Tibial artery (tissue), 4 donors: ENCODE data around the gene STEAP2.

ENCODE experiments used
- DNase-seq, 2 donors: peaks; one replicate each; pipeline ENCODE4 v3.0.0-alpha.2; 2019
- H3K27ac ChIP-seq, 2 donors: fragments of 200-600 bp; sonication (generic) in 1 of 2; 1 replicate in 1 of 2; 2 replicates in 1 of 2; pipeline ENCODE4 v1.5.1; 2018 to 2019; ENCODE audit warnings: mild to moderate bottlenecking in 1 of 2
- H3K27me3 ChIP-seq, 2 donors: fragments of 200-600 bp; sonication (generic) in 1 of 2; one replicate each; pipeline versions ENCODE4 v1.5.1 to v1.6.0; 2016 to 2019
- H3K36me3 ChIP-seq, 3 donors: fragments of 200-600 bp; sonication (generic) in 2 of 3; one replicate each; pipeline ENCODE4 v1.5.1; 2016 to 2019; ENCODE audit warnings: mild to moderate bottlenecking in 2 of 3
- H3K4me1 ChIP-seq, 4 donors: fragments of 200-600 bp; sonication (generic) in 2 of 4; 1 replicate in 3 of 4; 2 replicates in 1 of 4; pipeline ENCODE4 v1.5.1; 2016 to 2019
- H3K4me3 ChIP-seq, 2 donors: fragments of 200-600 bp; sonication (generic) in 1 of 2; 1 replicate in 1 of 2; 2 replicates in 1 of 2; pipeline ENCODE4 v1.5.1; 2018 to 2019; ENCODE audit warnings: mild to moderate bottlenecking in 2 of 2
- H3K9me3 ChIP-seq, 3 donors: fragments of 200-600 bp; sonication (generic) in 1 of 3; one replicate each; pipeline ENCODE4 v1.5.1; 2016 to 2019
- intact Hi-C: fragments of 100-400 bp; cut with DNase I; formaldehyde crosslinking; loops from one replicate; pipeline ENCODE4 v1.15.0; 2023; ENCODE audit warnings: low total_unique reads
- TF ChIP-seq, protein P1 (sequence below), 2 experiments: fragments of 200-600 bp in 1 of 2; fragments of 450-650 bp in 1 of 2; IDR thresholded peaks; one replicate each; pipeline ENCODE4 v1.5.1; 2017 to 2019; ENCODE audit warnings: antibody characterized with exemption in 2 of 2, mild to moderate bottlenecking in 1 of 2, moderate library complexity in 1 of 2

STEAP2 gene

DNA sequence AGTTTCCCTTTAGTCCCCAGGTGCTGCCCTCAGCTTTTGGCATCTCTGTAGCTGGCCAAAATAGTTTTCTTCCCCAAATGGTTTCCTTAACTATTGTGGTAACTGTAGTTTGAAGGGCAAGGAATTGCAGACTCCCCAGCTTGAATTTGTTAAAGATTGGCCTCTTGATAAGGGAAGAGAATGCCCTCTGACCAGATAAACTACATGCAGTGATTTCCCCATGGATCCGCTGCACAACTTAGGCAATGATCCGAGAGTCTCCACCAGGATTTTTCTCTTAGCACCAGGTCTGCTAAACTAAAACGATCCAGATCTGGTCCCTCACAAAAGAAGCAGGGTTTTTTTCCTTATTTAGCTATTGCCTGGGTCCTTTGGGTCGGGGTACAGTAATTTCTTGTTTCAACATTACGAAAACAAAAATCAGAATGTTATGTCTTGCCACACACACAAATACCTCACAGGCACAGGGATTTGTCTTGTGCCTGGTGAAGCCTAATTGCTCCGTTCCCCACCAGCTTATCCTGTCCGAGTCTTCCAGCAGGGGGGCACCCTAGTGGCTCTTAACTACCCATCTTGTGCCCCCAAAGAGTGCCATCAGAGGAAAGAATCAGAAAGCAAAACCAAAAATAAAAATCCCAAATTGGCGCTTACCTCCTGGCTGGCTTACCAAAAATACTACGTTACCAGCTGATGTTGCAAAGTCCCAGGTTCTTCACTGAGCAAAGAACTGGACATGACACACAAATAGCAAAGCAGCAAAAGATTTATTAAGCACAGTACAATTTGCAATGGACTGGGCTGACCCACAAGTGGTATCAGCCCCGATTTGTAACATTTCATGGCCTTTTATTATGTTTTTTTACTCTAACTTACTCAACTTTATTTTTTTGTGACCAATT lies 16.4 kb upstream of the STEAP2 start:
- TF ChIP-seq, protein P1, sequence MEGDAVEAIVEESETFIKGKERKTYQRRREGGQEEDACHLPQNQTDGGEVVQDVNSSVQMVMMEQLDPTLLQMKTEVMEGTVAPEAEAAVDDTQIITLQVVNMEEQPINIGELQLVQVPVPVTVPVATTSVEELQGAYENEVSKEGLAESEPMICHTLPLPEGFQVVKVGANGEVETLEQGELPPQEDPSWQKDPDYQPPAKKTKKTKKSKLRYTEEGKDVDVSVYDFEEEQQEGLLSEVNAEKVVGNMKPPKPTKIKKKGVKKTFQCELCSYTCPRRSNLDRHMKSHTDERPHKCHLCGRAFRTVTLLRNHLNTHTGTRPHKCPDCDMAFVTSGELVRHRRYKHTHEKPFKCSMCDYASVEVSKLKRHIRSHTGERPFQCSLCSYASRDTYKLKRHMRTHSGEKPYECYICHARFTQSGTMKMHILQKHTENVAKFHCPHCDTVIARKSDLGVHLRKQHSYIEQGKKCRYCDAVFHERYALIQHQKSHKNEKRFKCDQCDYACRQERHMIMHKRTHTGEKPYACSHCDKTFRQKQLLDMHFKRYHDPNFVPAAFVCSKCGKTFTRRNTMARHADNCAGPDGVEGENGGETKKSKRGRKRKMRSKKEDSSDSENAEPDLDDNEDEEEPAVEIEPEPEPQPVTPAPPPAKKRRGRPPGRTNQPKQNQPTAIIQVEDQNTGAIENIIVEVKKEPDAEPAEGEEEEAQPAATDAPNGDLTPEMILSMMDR (IDR thresholded peaks at IDR 0.05): no peak
- DNase-seq: no peak
- H3K36me3 ChIP-seq: no peaks in the 10 kb centered on the region
- no peak overlapping the region for H3K27ac ChIP-seq
- no peaks in the 10 kb centered on the region for H3K9me3 ChIP-seq
- intact Hi-C loops: no loop called here
- no peak overlapping the region for H3K4me3 ChIP-seq
- no peaks in the 10 kb centered on the region for H3K27me3 ChIP-seq
- peaks cover 0 to 8% (median 0%) of the 10 kb centered on the region in 4 donors for H3K4me1 ChIP-seq

DNA sequence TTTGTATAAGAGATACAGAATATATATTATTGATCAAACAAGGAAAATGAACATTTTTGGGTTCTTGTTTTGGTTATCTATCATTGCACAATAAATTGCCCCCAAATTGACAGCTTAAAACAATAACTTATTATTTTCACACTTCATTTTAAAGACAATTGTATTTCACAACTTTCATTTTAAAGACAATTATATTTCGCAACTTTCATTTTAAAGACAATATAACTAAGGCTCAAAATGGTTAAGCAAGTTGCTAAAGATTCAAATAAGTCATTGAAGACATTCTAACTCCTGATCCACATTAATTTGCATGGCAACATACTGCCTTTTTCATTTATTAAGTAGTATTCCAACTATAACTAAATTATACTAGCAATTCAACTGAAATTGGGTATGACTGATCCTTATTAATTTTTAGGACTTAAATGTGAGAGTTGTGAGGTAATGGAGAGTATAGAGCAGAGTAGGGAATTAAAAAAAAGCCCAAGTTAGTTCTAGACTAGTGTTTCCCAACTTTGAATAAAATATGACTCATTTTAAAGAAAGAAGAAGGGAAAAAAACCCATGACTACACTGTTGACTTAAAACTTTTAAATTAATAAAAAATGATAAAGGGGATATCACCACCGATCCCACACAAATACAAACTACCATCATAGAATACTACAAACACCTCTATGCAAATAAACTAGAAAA lies 9.9 kb upstream of the STEAP2 start:
- DNase-seq: no peak

DNA sequence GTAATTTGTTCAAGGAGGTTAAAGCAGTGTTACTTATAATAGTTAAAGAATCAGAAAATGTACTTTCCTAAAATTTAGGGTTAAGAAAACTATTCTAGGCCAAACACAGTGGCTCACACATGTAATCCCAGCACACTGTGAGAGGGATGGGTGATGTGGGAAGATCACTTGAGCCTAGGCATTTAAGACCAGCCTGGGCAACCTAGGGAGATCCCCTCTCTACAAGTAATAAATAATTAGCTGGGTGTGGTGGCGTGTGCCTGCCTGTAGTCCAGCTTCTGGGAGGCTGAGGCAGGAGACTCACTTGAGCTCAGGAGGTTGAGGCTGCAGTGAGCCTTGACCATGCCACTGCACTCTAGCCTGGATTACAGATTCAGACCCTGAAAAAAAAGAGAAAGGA lies 3.6 kb upstream of the STEAP2 start:
- Histone ChIP-seq H3K4me1 (peaks cover 0 to 15% (median 7%) of the 10 kb centered on the region in 4 donors), H3K27me3 (no peaks in the 10 kb centered on the region), H3K9me3 (no peaks in the 10 kb centered on the region), H3K27ac (no peak overlapping the region), H3K4me3 (no peak overlapping the region), H3K36me3 (no peaks in the 10 kb centered on the region)
- TF ChIP-seq, protein P1 (IDR thresholded peaks at IDR 0.05): no peak
- no peak for DNase-seq
- intact Hi-C loops: no loop called here

More for the DNA sequence above, 9.9 kb upstream of the STEAP2 start:
- Histone ChIP-seq H3K36me3 (no peaks in the 10 kb centered on the region), H3K4me1 (no peaks in the 10 kb centered on the region), H3K27me3 (no peaks in the 10 kb centered on the region), H3K9me3 (no peaks in the 10 kb centered on the region), H3K4me3 (no peak overlapping the region), H3K27ac (no peak overlapping the region)
- intact Hi-C loops: no loop called here
- TF ChIP-seq, protein P1 (IDR thresholded peaks at IDR 0.05): no peak

DNA sequence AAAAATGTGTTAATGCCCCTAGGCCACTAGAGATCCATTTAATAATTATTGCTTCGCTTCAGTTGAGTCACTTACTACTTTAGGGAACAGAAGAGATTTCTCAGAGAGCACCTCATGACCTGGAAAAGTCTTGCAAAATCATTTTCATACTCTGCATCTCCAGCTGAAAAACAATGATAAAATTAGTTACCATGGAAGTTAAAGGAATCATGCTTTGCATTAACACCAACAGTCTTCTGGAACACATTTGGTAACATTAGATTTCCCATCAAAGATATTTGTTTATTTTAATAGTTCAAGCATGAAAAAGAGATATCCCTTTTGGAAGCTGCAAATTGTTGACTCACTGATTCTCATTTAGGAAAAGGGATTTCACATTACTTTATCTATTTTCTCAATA lies 1.8 kb upstream of the STEAP2 start:
- H3K9me3 ChIP-seq: no peaks in the 10 kb centered on the region
- H3K4me1 ChIP-seq: peaks cover 0 to 26% (median 8%) of the 10 kb centered on the region in 4 donors
- no peak for DNase-seq
- H3K36me3 ChIP-seq: no peaks in the 10 kb centered on the region
- intact Hi-C loops: loop anchor here (10.0 kb wide), 1 partner anchor 55 kb away; the partner anchor contains the start of gene STEAP1
- no peak overlapping the region for H3K27ac ChIP-seq
- TF ChIP-seq, protein P1 (IDR thresholded peaks at IDR 0.05): no peak
- no peaks in the 10 kb centered on the region for H3K27me3 ChIP-seq
- no peak overlapping the region for H3K4me3 ChIP-seq

DNA sequence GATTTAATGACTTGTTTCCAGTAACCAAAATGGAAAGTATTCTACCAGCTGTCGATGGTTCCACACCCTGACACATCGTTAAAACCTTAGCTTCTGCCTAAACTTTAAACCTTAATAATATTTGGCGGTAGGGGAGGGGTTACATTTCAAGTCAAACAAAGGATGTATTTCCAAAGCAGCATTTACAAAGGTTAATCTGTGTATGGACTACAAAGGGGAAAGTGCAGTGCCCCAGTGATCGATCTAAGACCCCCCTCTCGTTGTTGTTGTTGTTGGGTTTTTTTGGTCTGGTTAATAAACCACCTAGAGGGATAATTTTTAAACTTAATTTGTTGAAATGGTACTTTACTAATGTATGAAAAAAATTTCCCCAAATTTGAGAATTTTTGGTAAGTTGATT lies 1.1 kb upstream of the STEAP2 start:
- Histone ChIP-seq H3K27me3 (no peaks in the 10 kb centered on the region), H3K36me3 (no peaks in the 10 kb centered on the region), H3K9me3 (no peaks in the 10 kb centered on the region), H3K4me1 (peaks cover 0 to 26% (median 8%) of the 10 kb centered on the region in 4 donors), H3K27ac (peak overlapping the region in 1 of 2 donors; percentile 84), H3K4me3 (no peak overlapping the region)
- intact Hi-C loops: loop anchor here (10.0 kb wide), 1 partner anchor 56 kb away; the partner anchor contains the start of gene STEAP1
- DNase-seq: no peak
- TF ChIP-seq, protein P1 (IDR thresholded peaks at IDR 0.05): no peak
